NB4 (cell line): ENCODE data around the gene ARID2.

Experiments
- MAX ChIP-seq: IDR thresholded peaks from 2 replicates; pipeline ENCODE4 v1.6.1; 2011; ENCODE audit warnings: low read depth, low read length
- POLR2A ChIP-seq: IDR thresholded peaks from 2 replicates; pipeline ENCODE4 v1.6.1; 2011; ENCODE audit warnings: mild to moderate bottlenecking; ENCODE audit not compliant: insufficient read length; ENCODE audit errors: extremely low read depth
- TF ChIP-seq, protein P1 (sequence below): IDR thresholded peaks from one replicate; pipeline ENCODE4 v1.5.1; 2012; ENCODE audit warnings: low read depth, low read length

- TF ChIP-seq POLR2A (no peak), MAX (no peak)
- TF ChIP-seq, protein P1, sequence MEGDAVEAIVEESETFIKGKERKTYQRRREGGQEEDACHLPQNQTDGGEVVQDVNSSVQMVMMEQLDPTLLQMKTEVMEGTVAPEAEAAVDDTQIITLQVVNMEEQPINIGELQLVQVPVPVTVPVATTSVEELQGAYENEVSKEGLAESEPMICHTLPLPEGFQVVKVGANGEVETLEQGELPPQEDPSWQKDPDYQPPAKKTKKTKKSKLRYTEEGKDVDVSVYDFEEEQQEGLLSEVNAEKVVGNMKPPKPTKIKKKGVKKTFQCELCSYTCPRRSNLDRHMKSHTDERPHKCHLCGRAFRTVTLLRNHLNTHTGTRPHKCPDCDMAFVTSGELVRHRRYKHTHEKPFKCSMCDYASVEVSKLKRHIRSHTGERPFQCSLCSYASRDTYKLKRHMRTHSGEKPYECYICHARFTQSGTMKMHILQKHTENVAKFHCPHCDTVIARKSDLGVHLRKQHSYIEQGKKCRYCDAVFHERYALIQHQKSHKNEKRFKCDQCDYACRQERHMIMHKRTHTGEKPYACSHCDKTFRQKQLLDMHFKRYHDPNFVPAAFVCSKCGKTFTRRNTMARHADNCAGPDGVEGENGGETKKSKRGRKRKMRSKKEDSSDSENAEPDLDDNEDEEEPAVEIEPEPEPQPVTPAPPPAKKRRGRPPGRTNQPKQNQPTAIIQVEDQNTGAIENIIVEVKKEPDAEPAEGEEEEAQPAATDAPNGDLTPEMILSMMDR, result no peak
Measured at GRCh38 chr12:45768194-45768593, 38.7 kb downstream of the ARID2 start.
